GM12872 (cell line): Measurements from ENCODE around the gene GPR82.

Experiments used
- TF ChIP-seq, protein P1 (sequence below): IDR thresholded peaks from 3 replicates; pipeline ENCODE4 v1.5.1; 2011; ENCODE audit warnings: low read depth, mild to moderate bottlenecking, low read length, moderate library complexity; ENCODE audit not compliant: insufficient read depth

GPR82 gene

GRCh38 chrX:41707218-41707617 is 16.8 kb upstream of the GPR82 start:
- TF ChIP-seq, protein P1, sequence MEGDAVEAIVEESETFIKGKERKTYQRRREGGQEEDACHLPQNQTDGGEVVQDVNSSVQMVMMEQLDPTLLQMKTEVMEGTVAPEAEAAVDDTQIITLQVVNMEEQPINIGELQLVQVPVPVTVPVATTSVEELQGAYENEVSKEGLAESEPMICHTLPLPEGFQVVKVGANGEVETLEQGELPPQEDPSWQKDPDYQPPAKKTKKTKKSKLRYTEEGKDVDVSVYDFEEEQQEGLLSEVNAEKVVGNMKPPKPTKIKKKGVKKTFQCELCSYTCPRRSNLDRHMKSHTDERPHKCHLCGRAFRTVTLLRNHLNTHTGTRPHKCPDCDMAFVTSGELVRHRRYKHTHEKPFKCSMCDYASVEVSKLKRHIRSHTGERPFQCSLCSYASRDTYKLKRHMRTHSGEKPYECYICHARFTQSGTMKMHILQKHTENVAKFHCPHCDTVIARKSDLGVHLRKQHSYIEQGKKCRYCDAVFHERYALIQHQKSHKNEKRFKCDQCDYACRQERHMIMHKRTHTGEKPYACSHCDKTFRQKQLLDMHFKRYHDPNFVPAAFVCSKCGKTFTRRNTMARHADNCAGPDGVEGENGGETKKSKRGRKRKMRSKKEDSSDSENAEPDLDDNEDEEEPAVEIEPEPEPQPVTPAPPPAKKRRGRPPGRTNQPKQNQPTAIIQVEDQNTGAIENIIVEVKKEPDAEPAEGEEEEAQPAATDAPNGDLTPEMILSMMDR = no peak

- TF ChIP-seq, protein P1 = no peak
Observed at GRCh38 chrX:41708486-41708885, 15.5 kb upstream of the GPR82 start.

DNA sequence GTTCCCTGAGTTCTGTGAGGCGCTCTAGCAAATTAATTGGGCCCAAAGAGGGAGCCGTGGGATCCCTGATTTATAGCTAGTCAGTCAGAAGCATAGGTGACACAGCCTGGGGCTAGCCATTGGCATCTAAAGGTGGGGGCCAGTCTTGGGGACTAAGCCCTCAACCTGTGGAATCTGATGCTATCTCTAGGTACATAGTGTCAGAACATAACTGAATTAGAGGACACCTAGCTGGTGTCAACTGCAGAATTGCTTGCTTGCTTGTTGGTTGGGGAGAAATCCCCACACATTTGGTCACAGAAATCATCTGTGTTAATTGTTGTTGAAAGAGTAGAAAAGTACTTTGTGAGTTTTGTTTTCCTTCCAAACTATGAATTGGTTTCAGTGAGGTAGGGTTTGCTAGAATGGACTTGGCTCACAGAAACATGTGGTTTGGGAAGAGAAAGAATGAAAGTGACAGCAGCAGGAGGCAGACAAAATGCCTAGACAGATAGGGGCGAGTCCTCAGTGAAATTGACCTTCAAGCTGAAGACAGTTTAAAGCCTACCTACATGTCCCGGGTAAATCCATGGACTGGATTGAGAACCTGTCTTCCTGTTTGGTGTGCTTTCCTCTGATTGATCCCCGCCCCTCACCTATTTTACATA is 12.8 kb upstream of the GPR82 start:
- TF ChIP-seq, protein P1 = no peak

GRCh38 chrX:41716222-41716621 is 7.8 kb upstream of the GPR82 start:
- TF ChIP-seq, protein P1 = no peak

- TF ChIP-seq, protein P1 = no peak
Observed at GRCh38 chrX:41716767-41717473, 7.1 kb upstream of the GPR82 start.

- TF ChIP-seq, protein P1 = no peak
Observed at GRCh38 chrX:41718481-41719235, 5.3 kb upstream of the GPR82 start.

GRCh38 chrX:41720125-41720779 is 3.7 kb upstream of the GPR82 start:
- TF ChIP-seq, protein P1 = no peak
